Measurements from ENCODE around the gene ADAMTSL4. TPM values are rescaled to one million over a fixed set of nuclear protein-coding genes. Genes with fewer than 3 reads are reported as not detected.

The ADAMTSL4 gene
- total and polyA plus RNA-seq, 2 of the 8 experiments (the other 6 are each of a cell fraction or from before 2014, with no cell fraction given): 4.2 to 5.4 TPM

- Histone ChIP-seq H4K20me1 (replicated peaks in 1 of 2; ENCODE audit: control insufficient read depth in 1 of 2, insufficient read depth in 2 of 2, low read length in 2 of 2) (peaks cover 1 to 4% of the 10 kb centered on the region in 2 experiments), H3K4ac (replicated peaks; ENCODE audit: insufficient read length, low read depth, low read length) (no peak overlapping the region), H2BK120ac (replicated peaks; ENCODE audit: low read depth, low read length) (peak overlapping the region; percentile 43), H2AFZ (ENCODE audit: low read length) (no peak overlapping the region), H3K36me3 (ENCODE audit: control insufficient read depth in 2 of 4, insufficient read depth in 4 of 4, low read length in 3 of 4) (peaks cover 0 to 4% (median 2%) of the 10 kb centered on the region in 4 experiments; a peak in 2 of 8 replicates), H3K14ac (ENCODE audit: insufficient read length) (no peak overlapping the region), H4K8ac (ENCODE audit: extremely low read depth, insufficient read depth, low read length) (no peak overlapping the region), H3K18ac (ENCODE audit: extremely low read depth, low read length) (no peak overlapping the region), H3K79me1 (ENCODE audit: low read depth, low read length) (0 out of 2 replicates have a peak, but pooled peaks cover 3% of the 10 kb centered on the region), H3K23me2 (ENCODE audit: low read depth, low read length) (peaks cover 5% of the 10 kb centered on the region; the same call in 1 of the 2 replicates), H3K4me2 (ENCODE audit: insufficient read depth in 1 of 2, low read depth in 2 of 2, low read length in 2 of 2) (no peak overlapping the region), H2AK5ac (ENCODE audit: low read depth, low read length) (no peak overlapping the region), H3K23ac (ENCODE audit: insufficient read length) (no peak overlapping the region), H3K27me3 (replicated peaks in 1 of 4; ENCODE audit: control insufficient read depth in 3 of 4, extremely low read depth in 1 of 4, insufficient read depth in 3 of 4, low read length in 3 of 4) (peaks cover 0 to 19% (median 10%) of the 10 kb centered on the region in 4 experiments; a peak in 5 of 7 replicates), H3K27ac (ENCODE audit: low read depth, low read length) (no peak overlapping the region), H3K4me3 (ENCODE audit: extremely low read depth in 1 of 4, insufficient read depth in 2 of 4, low read depth in 3 of 4, low read length in 4 of 4) (no peak overlapping the region), H3K9ac (replicated peaks in 1 of 4; ENCODE audit: extremely low read depth in 1 of 4, low read depth in 3 of 4, low read length in 3 of 4) (no peak overlapping the region), H3K4me1 (replicated peaks in 1 of 4; ENCODE audit: control insufficient read depth in 3 of 4, insufficient read depth in 4 of 4, low read length in 3 of 4) (peaks cover 2 to 21% (median 12%) of the 10 kb centered on the region in 4 experiments), H3K56ac (replicated peaks; ENCODE audit: insufficient read length, low read depth, low read length) (no peak overlapping the region), H2BK5ac (ENCODE audit: low read depth, low read length) (no peak overlapping the region), H3K79me2 (ENCODE audit: control insufficient read depth in 1 of 2, insufficient read depth in 2 of 2, low read length in 2 of 2) (no peaks in the 10 kb centered on the region), H2BK15ac (ENCODE audit: low read length) (peak overlapping the region; percentile 40; the same call in 1 of the 2 replicates), H4K5ac (ENCODE audit: insufficient read length, low read depth, low read length) (no peak overlapping the region), H2BK20ac (ENCODE audit: low read length) (no peak overlapping the region), H2BK12ac (ENCODE audit: low read depth, low read length) (0 out of 2 replicates have a peak overlapping the region, but pooled peaks have one; percentile 52), H4K91ac (replicated peaks; ENCODE audit: insufficient read length, low read length) (no peak overlapping the region), H3K9me3 (ENCODE audit: insufficient read depth in 2 of 2, low read depth in 1 of 2, low read length in 1 of 2) (no peaks in the 10 kb centered on the region)
- POLR2A ChIA-PET (ENCODE audit: partially characterized antibody): interaction anchor here (1.2 to 43.7 kb wide), 5 partner anchors 9 to 187 kb away, joined by 7 to 1380 read pairs (median 79); partner anchors contain the start of genes ENSA, MCL1 and RPRD2
- FAIRE-seq (no peak), DNase-seq (ENCODE audit: low read depth in 1 of 2, low spot score in 2 of 2) (no peak)
- 100% methylated on average over 1 of the region's 1 CpG; no CpG with 5 or more reads in 1 of the 2 experiments for WGBS, 2 experiments (ENCODE audit: extremely low coverage in 1 of 2, insufficient coverage in 1 of 2, insufficient read length in 1 of 2, insufficient replicate concordance in 2 of 2, low coverage in 1 of 2, low lambda C conversion rate in 2 of 2, missing lambda C conversion rate in 1 of 2)
- CTCF ChIA-PET (ENCODE audit: partially characterized antibody): interaction anchor here (0.6 to 6.3 kb wide), 6 partner anchors 9 to 974 kb away, joined by 3 to 65 read pairs (median 4); no protein-coding TSS in a partner anchor
- TF ChIP-seq CEBPB (IDR thresholded peaks at IDR 0.05; ENCODE audit: low read depth, low read length) (no peak), SIRT6 (IDR thresholded peaks at IDR 0.05; ENCODE audit: low read length) (no peak), RFX5 (IDR thresholded peaks at IDR 0.05; ENCODE audit: borderline replicate concordance, low read depth, low read length) (no peak), ATF3 (IDR thresholded peaks at IDR 0.05; ENCODE audit: insufficient read depth, low read depth, low read length) (no peak), CHD2 (IDR thresholded peaks at IDR 0.05; ENCODE audit: low read length) (no peak), PHF8 (conservative IDR thresholded peaks at IDR 0.05; ENCODE audit: low read depth, low read length) (no peak), RAD21 (IDR thresholded peaks at IDR 0.05 in 1 of 2, conservative IDR thresholded peaks at IDR 0.05 in 1 of 2; ENCODE audit: low read depth in 2 of 2, low read length in 2 of 2) (no peak), SP4 (IDR thresholded peaks at IDR 0.05; ENCODE audit: low read length) (no peak), POLR2AphosphoS5 (IDR thresholded peaks at IDR 0.05; ENCODE audit: low read depth, low read length) (no peak), EP300 (IDR thresholded peaks at IDR 0.05; ENCODE audit: borderline replicate concordance in 1 of 2, low read depth in 2 of 2, low read length in 2 of 2) (no peak), JUND (IDR thresholded peaks at IDR 0.05; ENCODE audit: low read length) (no peak)
- TF ChIP-seq, protein P1, sequence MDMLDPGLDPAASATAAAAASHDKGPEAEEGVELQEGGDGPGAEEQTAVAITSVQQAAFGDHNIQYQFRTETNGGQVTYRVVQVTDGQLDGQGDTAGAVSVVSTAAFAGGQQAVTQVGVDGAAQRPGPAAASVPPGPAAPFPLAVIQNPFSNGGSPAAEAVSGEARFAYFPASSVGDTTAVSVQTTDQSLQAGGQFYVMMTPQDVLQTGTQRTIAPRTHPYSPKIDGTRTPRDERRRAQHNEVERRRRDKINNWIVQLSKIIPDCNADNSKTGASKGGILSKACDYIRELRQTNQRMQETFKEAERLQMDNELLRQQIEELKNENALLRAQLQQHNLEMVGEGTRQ (IDR thresholded peaks at IDR 0.05; ENCODE audit: low read length): no peak
Measured at GRCh38 chr1:150551784-150552127, 2.5 kb downstream of the ADAMTSL4 start.
